ENCODE data around the gene MYLK4.

Gene MYLK4

GRCh38 chr6:2729921-2730320 is 20.8 kb downstream of the MYLK4 start:
- H3K9ac ChIP-seq = no peak overlapping the region
- no peaks in the 10 kb centered on the region for H4K20me1 ChIP-seq (ENCODE audit: insufficient read depth)
- H3K79me2 ChIP-seq (ENCODE audit: insufficient read depth, low read depth) = no peaks in the 10 kb centered on the region
- H3K4me1 ChIP-seq (ENCODE audit: low read depth, poor library complexity, severe bottlenecking) = no peaks in the 10 kb centered on the region
- no peak overlapping the region for H3K4me2 ChIP-seq
- no peak for TF ChIP-seq CTCF (conservative IDR thresholded peaks at IDR 0.05; ENCODE audit: low read depth, low read length)
- H3K4me3 ChIP-seq (IDR thresholded peaks at IDR 0.05; ENCODE audit: insufficient read depth, low read depth, low read length) = no peak overlapping the region
- H3K27ac ChIP-seq = no peak overlapping the region
- H3K27me3 ChIP-seq (ENCODE audit: insufficient read depth, low read depth) = no peaks in the 10 kb centered on the region
- no peak overlapping the region for H2AFZ ChIP-seq (ENCODE audit: low read depth)
- no peaks in the 10 kb centered on the region for H3K36me3 ChIP-seq (ENCODE audit: insufficient read depth)

- no peaks in the 10 kb centered on the region for H3K27me3 ChIP-seq (ENCODE audit: insufficient read depth, low read depth)
- no peaks in the 10 kb centered on the region for H3K79me2 ChIP-seq (ENCODE audit: insufficient read depth, low read depth)
- H3K4me1 ChIP-seq (ENCODE audit: low read depth, poor library complexity, severe bottlenecking) = no peaks in the 10 kb centered on the region
- no peaks in the 10 kb centered on the region for H4K20me1 ChIP-seq (ENCODE audit: insufficient read depth)
- H2AFZ ChIP-seq (ENCODE audit: low read depth) = no peak overlapping the region
- no peak overlapping the region for H3K4me3 ChIP-seq (IDR thresholded peaks at IDR 0.05; ENCODE audit: insufficient read depth, low read depth, low read length)
- H3K36me3 ChIP-seq (ENCODE audit: insufficient read depth) = no peaks in the 10 kb centered on the region
- no peak overlapping the region for H3K27ac ChIP-seq
- H3K9ac ChIP-seq = no peak overlapping the region
- no peak for TF ChIP-seq CTCF (conservative IDR thresholded peaks at IDR 0.05; ENCODE audit: low read depth, low read length)
- H3K4me2 ChIP-seq = no peak overlapping the region
Measured at GRCh38 chr6:2725999-2726567, 24.6 kb downstream of the MYLK4 start.

- Histone ChIP-seq H3K4me1 (ENCODE audit: low read depth, poor library complexity, severe bottlenecking) (no peaks in the 10 kb centered on the region), H3K9ac (no peak overlapping the region), H3K27me3 (ENCODE audit: insufficient read depth, low read depth) (no peaks in the 10 kb centered on the region), H3K79me2 (ENCODE audit: insufficient read depth, low read depth) (no peaks in the 10 kb centered on the region), H4K20me1 (ENCODE audit: insufficient read depth) (no peaks in the 10 kb centered on the region), H2AFZ (ENCODE audit: low read depth) (no peak overlapping the region), H3K4me2 (no peak overlapping the region), H3K36me3 (ENCODE audit: insufficient read depth) (no peaks in the 10 kb centered on the region), H3K27ac (no peak overlapping the region), H3K4me3 (IDR thresholded peaks at IDR 0.05; ENCODE audit: insufficient read depth, low read depth, low read length) (no peak overlapping the region)
- no peak for TF ChIP-seq CTCF (conservative IDR thresholded peaks at IDR 0.05; ENCODE audit: low read depth, low read length)
Measured at GRCh38 chr6:2725364-2725988, 25.2 kb downstream of the MYLK4 start.

- no peaks in the 10 kb centered on the region for H4K20me1 ChIP-seq (ENCODE audit: insufficient read depth)
- H2AFZ ChIP-seq (ENCODE audit: low read depth) = no peak overlapping the region
- H3K4me2 ChIP-seq = no peak overlapping the region
- no peak overlapping the region for H3K4me3 ChIP-seq (IDR thresholded peaks at IDR 0.05; ENCODE audit: insufficient read depth, low read depth, low read length)
- TF ChIP-seq CTCF (conservative IDR thresholded peaks at IDR 0.05; ENCODE audit: low read depth, low read length) = no peak
- H3K79me2 ChIP-seq (ENCODE audit: insufficient read depth, low read depth) = no peaks in the 10 kb centered on the region
- no peaks in the 10 kb centered on the region for H3K27me3 ChIP-seq (ENCODE audit: insufficient read depth, low read depth)
- no peaks in the 10 kb centered on the region for H3K36me3 ChIP-seq (ENCODE audit: insufficient read depth)
- H3K4me1 ChIP-seq (ENCODE audit: low read depth, poor library complexity, severe bottlenecking) = no peaks in the 10 kb centered on the region
- H3K27ac ChIP-seq = no peak overlapping the region
- H3K9ac ChIP-seq = no peak overlapping the region
Measured at GRCh38 chr6:2721219-2721618, 29.5 kb downstream of the MYLK4 start.

Measured in KMS-11 (cell line).